Measurements from ENCODE around the gene DHX29. TPM values are rescaled to one million over a fixed set of nuclear protein-coding genes. Genes with fewer than 3 reads are reported as not detected.

DHX29 gene
- total RNA-seq, 1 donor from 2014 or later = 22.2 TPM

GRCh38 chr5:55289808-55290207, 17.7 kb downstream of the DHX29 start:
- no peaks in the 10 kb centered on the region for H3K27me3 ChIP-seq (ENCODE audit: low read depth)
- no peak overlapping the region for H3K4me3 ChIP-seq
- no peak for TF ChIP-seq CTCF (IDR thresholded peaks at IDR 0.05)
- H3K27ac ChIP-seq = no peak overlapping the region
- peaks cover 99% of the 10 kb centered on the region for H3K36me3 ChIP-seq
- DNase-seq = no peak
- no peaks in the 10 kb centered on the region for H3K4me1 ChIP-seq
- peaks cover 1% of the 10 kb centered on the region for H3K9me3 ChIP-seq
- intact Hi-C loops (cut with DNase I) = no loop called here
- no peak for ATAC-seq

GRCh38 chr5:55286411-55286933, 21.0 kb downstream of the DHX29 start:
- TF ChIP-seq CTCF (IDR thresholded peaks at IDR 0.05) = no peak

GRCh38 chr5:55278778-55279177, 28.7 kb downstream of the DHX29 start:
- no peak for TF ChIP-seq CTCF (IDR thresholded peaks at IDR 0.05)
- no peak for ATAC-seq
- H3K4me3 ChIP-seq = no peak overlapping the region
- H3K4me1 ChIP-seq = no peaks in the 10 kb centered on the region
- H3K27ac ChIP-seq = no peak overlapping the region
- H3K27me3 ChIP-seq (ENCODE audit: low read depth) = no peaks in the 10 kb centered on the region
- no peak for DNase-seq
- H3K9me3 ChIP-seq = no peaks in the 10 kb centered on the region
- H3K36me3 ChIP-seq = peaks cover 99% of the 10 kb centered on the region
- intact Hi-C loops (cut with DNase I) = no loop called here

More at GRCh38 chr5:55286411-55286933, 21.0 kb downstream of the DHX29 start:
- Histone ChIP-seq H3K4me1 (no peaks in the 10 kb centered on the region), H3K4me3 (no peak overlapping the region), H3K36me3 (peaks cover 99% of the 10 kb centered on the region), H3K27ac (no peak overlapping the region), H3K27me3 (ENCODE audit: low read depth) (no peaks in the 10 kb centered on the region), H3K9me3 (no peaks in the 10 kb centered on the region)
- DNase-seq = no peak
- intact Hi-C loops (cut with DNase I) = no loop called here
- ATAC-seq = no peak

- Histone ChIP-seq H3K36me3 (peaks cover 99% of the 10 kb centered on the region), H3K4me1 (no peaks in the 10 kb centered on the region), H3K4me3 (no peak overlapping the region), H3K9me3 (no peaks in the 10 kb centered on the region), H3K27ac (no peak overlapping the region), H3K27me3 (ENCODE audit: low read depth) (no peaks in the 10 kb centered on the region)
- TF ChIP-seq CTCF (IDR thresholded peaks at IDR 0.05) = no peak
- no peak for ATAC-seq
- intact Hi-C loops (cut with DNase I) = no loop called here
- no peak for DNase-seq
Measured at GRCh38 chr5:55276771-55277170, 30.7 kb downstream of the DHX29 start.

- H3K4me3 ChIP-seq = no peak overlapping the region
- peaks cover 92% of the 10 kb centered on the region for H3K36me3 ChIP-seq
- H3K27ac ChIP-seq = no peak overlapping the region
- H3K9me3 ChIP-seq = no peaks in the 10 kb centered on the region
- intact Hi-C loops (cut with DNase I) = no loop called here
- no peak for DNase-seq
- TF ChIP-seq CTCF (IDR thresholded peaks at IDR 0.05) = no peak
- H3K4me1 ChIP-seq = no peaks in the 10 kb centered on the region
- H3K27me3 ChIP-seq (ENCODE audit: low read depth) = no peaks in the 10 kb centered on the region
- no peak for ATAC-seq
Measured at GRCh38 chr5:55258339-55258738, 49.2 kb downstream of the DHX29 start.

GRCh38 chr5:55254802-55255201, 52.7 kb downstream of the DHX29 start:
- Histone ChIP-seq H3K4me1 (no peaks in the 10 kb centered on the region), H3K4me3 (no peak overlapping the region), H3K9me3 (no peaks in the 10 kb centered on the region), H3K27ac (no peak overlapping the region), H3K36me3 (peaks cover 57% of the 10 kb centered on the region), H3K27me3 (ENCODE audit: low read depth) (no peaks in the 10 kb centered on the region)
- TF ChIP-seq CTCF (IDR thresholded peaks at IDR 0.05) = no peak
- intact Hi-C loops (cut with DNase I) = no loop called here
- ATAC-seq (no peak), DNase-seq (no peak)

All from lower lobe of right lung (tissue), 2 donors.